H1 (cell line): Measurements from ENCODE around the gene A4GALT. TPM values are rescaled to one million over a fixed set of nuclear protein-coding genes. Genes with fewer than 3 reads are reported as not detected.
A peak's percentile ranks its signal among the peaks of the same experiment; 100 is the strongest.

Source experiments
- CTCF ChIA-PET: fragments of 300-600 bp; sonication (Branson Sonifier 250); formaldehyde crosslinking; loops from one replicate; lab custom pipeline; 2021; ENCODE audit not compliant: partially characterized antibody; lab: Charles Lee
- POLR2A ChIA-PET: fragments of 300-600 bp; sonication (Branson Sonifier 250); formaldehyde crosslinking; loops from one replicate; lab custom pipeline; 2021; ENCODE audit warnings: inconsistent platforms; ENCODE audit not compliant: partially characterized antibody; lab: Charles Lee
- DNase-seq, 2 experiments: peaks; one replicate each; pipeline versions ENCODE4 v3.0.0 to v3.0.0-alpha.2; 2010 to 2022; ENCODE audit warnings: low spot score in 2 of 2, low read depth in 1 of 2, mixed read lengths in 1 of 2
- FAIRE-seq: peaks from 2 replicates; lab custom pipeline; 2011; peaks lifted over from hg19 to GRCh38; lab: Jason Lieb, UNC
- H2AFZ ChIP-seq: 2 replicates; pipeline ENCODE4 v1.8.1; 2012; ENCODE audit warnings: low read length, inconsistent platforms
- H2AK5ac ChIP-seq: 2 replicates; pipeline ENCODE4 v1.6.1; 2013; ENCODE audit warnings: low read depth, low read length
- H2BK120ac ChIP-seq: replicated peaks from 2 replicates; pipeline ENCODE3; 2013; ENCODE audit warnings: low read depth, low read length, inconsistent platforms
- H2BK12ac ChIP-seq: 2 replicates; pipeline ENCODE4 v1.6.1; 2013; ENCODE audit warnings: low read depth, low read length
- H2BK15ac ChIP-seq: 2 replicates; pipeline ENCODE4 v1.6.1; 2013; ENCODE audit warnings: low read length
- H2BK20ac ChIP-seq: 2 replicates; pipeline ENCODE4 v1.6.1; 2013; ENCODE audit warnings: low read length
- H2BK5ac ChIP-seq: 2 replicates; pipeline ENCODE4 v1.6.1; 2013; ENCODE audit warnings: low read depth, low read length
- H3K14ac ChIP-seq: 2 replicates; pipeline ENCODE4 v1.6.1; 2013; ENCODE audit warnings: inconsistent platforms; ENCODE audit not compliant: insufficient read length
- H3K18ac ChIP-seq: 2 replicates; pipeline ENCODE4 v1.6.1; 2013; ENCODE audit warnings: low read length; ENCODE audit errors: extremely low read depth
- H3K23ac ChIP-seq: 2 replicates; pipeline ENCODE4 v1.6.1; 2013; ENCODE audit warnings: inconsistent platforms; ENCODE audit not compliant: insufficient read length
- H3K23me2 ChIP-seq: 2 replicates; pipeline ENCODE4 v1.6.1; 2013; ENCODE audit warnings: low read depth, low read length
- H3K27ac ChIP-seq: 2 replicates; pipeline ENCODE4 v1.6.1; 2011; ENCODE audit warnings: low read depth, low read length, inconsistent platforms
- H3K27me3 ChIP-seq, 4 experiments: replicated peaks in 1 of 4; 1 replicate in 1 of 4; 2 replicates in 3 of 4; pipeline versions ENCODE4 v1.6.1 to v1.8.1; 2011 to 2013; ENCODE audit warnings: low read length in 3 of 4, mild to moderate bottlenecking in 3 of 4, inconsistent platforms in 2 of 4, mixed read lengths in 2 of 4, moderate library complexity in 1 of 4; ENCODE audit not compliant: control insufficient read depth in 3 of 4, insufficient read depth in 3 of 4; ENCODE audit errors: extremely low read depth in 1 of 4
- H3K36me3 ChIP-seq, 4 experiments: 2 replicates each; pipeline versions ENCODE4 v1.6.1 to v1.8.1; 2011 to 2013; ENCODE audit warnings: mild to moderate bottlenecking in 4 of 4, low read length in 3 of 4, moderate library complexity in 2 of 4, control low read depth in 1 of 4, inconsistent platforms in 1 of 4; ENCODE audit not compliant: insufficient read depth in 4 of 4, control insufficient read depth in 2 of 4
- H3K4ac ChIP-seq: replicated peaks from 2 replicates; pipeline ENCODE3; 2013; ENCODE audit warnings: low read length, low read depth, mixed read lengths, inconsistent platforms; ENCODE audit not compliant: insufficient read length
- H3K4me1 ChIP-seq, 4 experiments: replicated peaks in 1 of 4; 1 replicate in 1 of 4; 2 replicates in 3 of 4; pipeline versions ENCODE4 v1.6.1 to v1.8.1; 2011 to 2013; ENCODE audit warnings: low read length in 3 of 4, inconsistent platforms in 2 of 4, mixed read lengths in 1 of 4; ENCODE audit not compliant: insufficient read depth in 4 of 4, control insufficient read depth in 3 of 4
- H3K4me2 ChIP-seq, 2 experiments: 2 replicates each; pipeline versions ENCODE4 v1.6.1 to v1.8.1; 2011 to 2013; ENCODE audit warnings: low read depth in 2 of 2, low read length in 2 of 2, control low read depth in 1 of 2, inconsistent platforms in 1 of 2, mild to moderate bottlenecking in 1 of 2; ENCODE audit not compliant: insufficient read depth in 1 of 2
- H3K4me3 ChIP-seq, 4 experiments: fragments of 200-600, 300-600 bp in 1 of 4; sonication (generic), shearing (Covaris generic), sonication (Bioruptor Twin) in 1 of 4; 2 replicates each; pipeline versions ENCODE4 v1.5.1 to v1.8.1; 2011 to 2016; ENCODE audit warnings: low read length in 4 of 4, low read depth in 3 of 4, control low read depth in 2 of 4, inconsistent platforms in 2 of 4, mild to moderate bottlenecking in 2 of 4, mixed read lengths in 1 of 4, moderate library complexity in 1 of 4; ENCODE audit not compliant: insufficient read depth in 2 of 4; ENCODE audit errors: extremely low read depth in 1 of 4
- H3K56ac ChIP-seq: replicated peaks from 2 replicates; pipeline ENCODE3; 2013; ENCODE audit warnings: low read depth, mild to moderate bottlenecking, mixed read lengths, low read length, inconsistent platforms; ENCODE audit not compliant: insufficient read length
- H3K79me1 ChIP-seq: 2 replicates; pipeline ENCODE4 v1.6.1; 2013; ENCODE audit warnings: low read depth, low read length, control low read depth
- H3K79me2 ChIP-seq, 2 experiments: 2 replicates each; pipeline versions ENCODE4 v1.6.1 to v1.8.1; 2012 to 2013; ENCODE audit warnings: low read length in 2 of 2, mild to moderate bottlenecking in 2 of 2, inconsistent platforms in 1 of 2; ENCODE audit not compliant: insufficient read depth in 2 of 2, control insufficient read depth in 1 of 2
- H3K9ac ChIP-seq, 4 experiments: replicated peaks in 1 of 4; 1 replicate in 1 of 4; 2 replicates in 3 of 4; pipeline versions ENCODE4 v1.6.1 to v1.8.1; 2011 to 2013; ENCODE audit warnings: low read depth in 3 of 4, low read length in 3 of 4, control low read depth in 2 of 4, mild to moderate bottlenecking in 2 of 4, moderate library complexity in 2 of 4, inconsistent platforms in 1 of 4; ENCODE audit errors: extremely low read depth in 1 of 4
- H3K9me3 ChIP-seq, 2 experiments: 2 replicates each; pipeline versions ENCODE4 v1.6.1 to v1.8.1; 2012 to 2013; ENCODE audit warnings: mild to moderate bottlenecking in 2 of 2, moderate library complexity in 2 of 2, control low read depth in 1 of 2, inconsistent platforms in 1 of 2, low read depth in 1 of 2, low read length in 1 of 2, mixed read lengths in 1 of 2; ENCODE audit not compliant: insufficient read depth in 2 of 2
- H4K20me1 ChIP-seq, 2 experiments: replicated peaks in 1 of 2; 2 replicates each; pipeline versions ENCODE3 to v1.8.1; 2011 to 2013; ENCODE audit warnings: inconsistent platforms in 2 of 2, low read length in 2 of 2, mild to moderate bottlenecking in 1 of 2; ENCODE audit not compliant: insufficient read depth in 2 of 2, control insufficient read depth in 1 of 2
- H4K5ac ChIP-seq: 2 replicates; pipeline ENCODE4 v1.6.1; 2013; ENCODE audit warnings: low read length, low read depth, mixed read lengths, inconsistent platforms; ENCODE audit not compliant: insufficient read length
- H4K8ac ChIP-seq: 2 replicates; pipeline ENCODE4 v1.8.0; 2013; ENCODE audit warnings: mild to moderate bottlenecking, moderate library complexity, low read length, inconsistent platforms; ENCODE audit not compliant: insufficient read depth; ENCODE audit errors: extremely low read depth
- H4K91ac ChIP-seq: replicated peaks from 2 replicates; pipeline ENCODE3; 2013; ENCODE audit warnings: low read length, mixed read lengths, inconsistent platforms; ENCODE audit not compliant: insufficient read length
- EP300 ChIP-seq, 2 experiments: IDR thresholded peaks; 1 replicate in 1 of 2; 2 replicates in 1 of 2; pipeline ENCODE4 v1.6.1; 2011 to 2012; ENCODE audit warnings: low read depth in 2 of 2, low read length in 2 of 2, mild to moderate bottlenecking in 2 of 2, borderline replicate concordance in 1 of 2, inconsistent platforms in 1 of 2, moderate library complexity in 1 of 2
- FOSL1 ChIP-seq: IDR thresholded peaks from 2 replicates; pipeline ENCODE4 v1.6.1; 2011; ENCODE audit warnings: mild to moderate bottlenecking, low read depth, low read length, moderate library complexity; ENCODE audit not compliant: insufficient read depth
- POLR2A ChIP-seq, 2 experiments: IDR thresholded peaks; 1 replicate in 1 of 2; 2 replicates in 1 of 2; pipeline ENCODE4 v1.6.1; 2011; ENCODE audit warnings: low read depth in 2 of 2, low read length in 2 of 2, mild to moderate bottlenecking in 2 of 2; ENCODE audit errors: control extremely low read depth in 1 of 2
- RBBP5 ChIP-seq: IDR thresholded peaks from 2 replicates; pipeline ENCODE4 v1.7.1; 2012; ENCODE audit warnings: low read depth, mild to moderate bottlenecking, inconsistent platforms, low read length, moderate library complexity, borderline replicate concordance
- SAP30 ChIP-seq: fragments of 300-600 bp; sonication (generic); IDR thresholded peaks from 2 replicates; pipeline ENCODE4 v1.7.1; 2012; ENCODE audit warnings: low read length, moderate library complexity, mild to moderate bottlenecking, inconsistent platforms; ENCODE audit not compliant: insufficient read depth, insufficient replicate concordance
- USF2 ChIP-seq: IDR thresholded peaks from 2 replicates; pipeline ENCODE4 v1.6.1; 2011; ENCODE audit warnings: low read length, improper control_type of control experiment
- WGBS, 2 experiments: shearing (Covaris generic) in 1 of 2; methylation state at CpG; one replicate each; pipeline versions ENCODE4 v1.1.6 to v1.1.7; 2013 to 2015; ENCODE audit warnings: low lambda C conversion rate in 2 of 2, mixed read lengths in 2 of 2, inconsistent platforms in 1 of 2, low coverage in 1 of 2, missing lambda C conversion rate in 1 of 2; ENCODE audit not compliant: insufficient replicate concordance in 2 of 2, insufficient coverage in 1 of 2, insufficient read length in 1 of 2; ENCODE audit errors: extremely low coverage in 1 of 2, missing lambda C conversion rate in 1 of 2; 5-methylcytosine and 5-hydroxymethylcytosine counted together
- polyA plus RNA-seq, 7 experiments: library from polyadenylated mRNA; depleted of rRNA in 3 of 7; stranded (reverse) in 5 of 7; unstranded in 2 of 7; fragments of >200 nt in 5 of 7; fragments of 200-250 nt in 2 of 7; gene quantifications; 1 replicate in 5 of 7; 2 replicates in 1 of 7; 4 replicates in 1 of 7; pipeline versions ENCODE4 v1.2.1 to v1.2.3, GENCODE V29; 2011 to 2013; ENCODE audit warnings: missing spikeins in 2 of 7, mixed read lengths in 2 of 7
- total RNA-seq: library from RNA; stranded (reverse); fragmentation: NEBNext Ultra II Directional; extraction: Animal tissue kit (Norgen Biotek cat#: 25700); gene quantifications from 2 replicates; pipeline ENCODE4 v1.2.1, GENCODE V29; 2021

The A4GALT gene
- total and polyA plus RNA-seq, 2 of the 8 experiments (the other 6 are each of a cell fraction or from before 2014, with no cell fraction given): 7.2 to 13.8 TPM

- H3K9me3 ChIP-seq: no peaks in the 10 kb centered on the region
- H3K4me3 ChIP-seq: no peak overlapping the region
- CTCF ChIA-PET: interaction anchor here (0.8 to 1.5 kb wide), 5 partner anchors 10 to 79 kb away, joined by 3 to 5 read pairs (median 4); partner anchors contain the start of gene ATP5MGL
- H3K9ac ChIP-seq: no peak overlapping the region
- 92% methylated on average over 12 of the region's 12 CpGs; no CpG with 5 or more reads in 1 of the 2 experiments for WGBS, 2 experiments
- H2BK20ac ChIP-seq: no peak overlapping the region
- POLR2A ChIA-PET: interaction anchor here (1.1 to 2.5 kb wide), 3 partner anchors 14 to 85 kb away, joined by 3 to 15 read pairs (median 7); partner anchors contain the start of gene POLDIP3
- H4K91ac ChIP-seq: peak overlapping the region; percentile 89
- H3K27me3 ChIP-seq: no peaks in the 10 kb centered on the region
- no peak for FAIRE-seq
- H3K23me2 ChIP-seq: 0 out of 2 replicates have a peak, but pooled peaks cover 2% of the 10 kb centered on the region
- no peak overlapping the region for H3K56ac ChIP-seq
- peak overlapping the region in 1 of 2 experiments; percentile 6; a peak in 1 of 4 replicates for H3K4me2 ChIP-seq
- H2BK15ac ChIP-seq: no peak overlapping the region
- no peaks in the 10 kb centered on the region for H3K36me3 ChIP-seq
- no peak overlapping the region for H2AK5ac ChIP-seq
- no peak for TF ChIP-seq RBBP5
- no peak for TF ChIP-seq USF2
- no peak for TF ChIP-seq SAP30
- no peak for TF ChIP-seq FOSL1
- TF ChIP-seq EP300 (IDR thresholded peaks at IDR 0.05; ENCODE audit: borderline replicate concordance in 1 of 2, low read depth in 2 of 2, low read length in 2 of 2): no peak
- no peak for TF ChIP-seq POLR2A (IDR thresholded peaks at IDR 0.05; ENCODE audit: control extremely low read depth in 1 of 2, low read depth in 2 of 2, low read length in 2 of 2)
- TF ChIP-seq, all 59 proteins: peak for 0
- Histone ChIP-seq H2BK5ac (peak overlapping the region; percentile 40), H3K23ac (no peak overlapping the region), H3K4me1 (peaks cover 9 to 17% (median 14%) of the 10 kb centered on the region in 4 experiments; a peak in 6 of 7 replicates), H4K20me1 (peaks cover 0 to 3% of the 10 kb centered on the region in 2 experiments), H3K79me1 (0 out of 2 replicates have a peak, but pooled peaks cover 3% of the 10 kb centered on the region), H4K8ac (no peak overlapping the region), H4K5ac (no peak overlapping the region), H2BK12ac (peak overlapping the region; percentile 6; the same call in 1 of the 2 replicates), H3K14ac (no peak overlapping the region), H3K4ac (no peak overlapping the region), H3K18ac (peak overlapping the region; percentile 4; the same call in 1 of the 2 replicates), H3K79me2 (no peaks in the 10 kb centered on the region), H2AFZ (no peak overlapping the region), H3K27ac (no peak overlapping the region), H2BK120ac (no peak overlapping the region)
- no peak for DNase-seq
Measured at GRCh38 chr22:42699976-42700352, 20.7 kb downstream of the A4GALT start.
